HEK293 (cell line): Measurements from ENCODE around the gene SARM1.

ENCODE experiments used
- CTCF ChIP-seq: fragments of 450-650 bp; formaldehyde crosslinking; IDR thresholded peaks from 2 replicates; pipeline ENCODE4 v1.5.1; 2016; ENCODE audit warnings: missing biosample characterization, missing genetic modification characterization
- MEIS1 ChIP-seq: sonication (generic); formaldehyde crosslinking; IDR thresholded peaks from 2 replicates; pipeline ENCODE4 v1.8.1; 2022; ENCODE audit warnings: missing genetic modification reagents, mild to moderate bottlenecking, borderline replicate concordance
- ZNF311 ChIP-seq: fragments of 450-650 bp; formaldehyde crosslinking; IDR thresholded peaks from 2 replicates; pipeline ENCODE4 v1.5.1; 2017; ENCODE audit warnings: missing biosample characterization, missing genetic modification characterization, borderline replicate concordance
- ZNF558 ChIP-seq: fragments of 450-650 bp; formaldehyde crosslinking; IDR thresholded peaks from 2 replicates; pipeline ENCODE4 v1.5.1; 2016; ENCODE audit warnings: missing biosample characterization, missing genetic modification characterization
- ZNF830 ChIP-seq: fragments of 450-650 bp; IDR thresholded peaks from 2 replicates; pipeline ENCODE4 v1.5.0; 2018; ENCODE audit warnings: missing biosample characterization, missing genetic modification characterization, low read depth, mild to moderate bottlenecking, moderate library complexity
- TF ChIP-seq, protein P1 (sequence below): fragments of 450-650 bp; IDR thresholded peaks from 2 replicates; pipeline ENCODE4 v1.5.1; 2018; ENCODE audit warnings: missing biosample characterization, missing genetic modification characterization

- TF ChIP-seq MEIS1 (CRISPR knock-in tag), result no peak
- TF ChIP-seq CTCF, result no peak
- no peak for TF ChIP-seq ZNF558 (tag by site-specific recombination)
- TF ChIP-seq, protein P1, sequence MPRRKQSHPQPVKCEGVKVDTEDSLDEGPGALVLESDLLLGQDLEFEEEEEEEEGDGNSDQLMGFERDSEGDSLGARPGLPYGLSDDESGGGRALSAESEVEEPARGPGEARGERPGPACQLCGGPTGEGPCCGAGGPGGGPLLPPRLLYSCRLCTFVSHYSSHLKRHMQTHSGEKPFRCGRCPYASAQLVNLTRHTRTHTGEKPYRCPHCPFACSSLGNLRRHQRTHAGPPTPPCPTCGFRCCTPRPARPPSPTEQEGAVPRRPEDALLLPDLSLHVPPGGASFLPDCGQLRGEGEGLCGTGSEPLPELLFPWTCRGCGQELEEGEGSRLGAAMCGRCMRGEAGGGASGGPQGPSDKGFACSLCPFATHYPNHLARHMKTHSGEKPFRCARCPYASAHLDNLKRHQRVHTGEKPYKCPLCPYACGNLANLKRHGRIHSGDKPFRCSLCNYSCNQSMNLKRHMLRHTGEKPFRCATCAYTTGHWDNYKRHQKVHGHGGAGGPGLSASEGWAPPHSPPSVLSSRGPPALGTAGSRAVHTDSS (tag by site-specific recombination), result no peak
- TF ChIP-seq ZNF830 (tag by site-specific recombination), result no peak
- no peak for TF ChIP-seq ZNF311 (tag by site-specific recombination)
These were observed 3.1 kb upstream of the SARM1 start for GRCh38 chr17:28368306-28368831.
